ENCODE measurements around the gene ARAP3.

DNA sequence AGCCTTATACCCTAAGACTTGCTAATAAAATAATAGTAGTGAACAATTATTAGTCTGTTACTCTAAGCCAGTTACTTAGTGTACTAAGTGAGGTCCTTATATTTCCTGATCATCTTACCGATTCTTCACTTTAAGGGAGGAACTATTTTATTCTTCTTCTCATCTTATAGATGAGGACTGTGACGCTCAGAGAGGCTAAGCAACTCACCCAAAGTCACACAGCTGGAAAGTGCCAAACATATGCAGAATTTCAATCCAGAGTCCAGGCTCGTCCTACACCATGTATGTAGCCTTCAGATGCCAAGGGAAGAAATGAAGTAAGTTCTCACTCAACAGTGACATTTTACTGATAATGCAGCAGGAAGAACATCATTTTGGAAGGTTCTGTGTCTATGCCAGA, 34.4 kb upstream of the ARAP3 start:
- TF ChIP-seq NCOA2 (IDR thresholded peaks at IDR 0.05; ENCODE audit: partially characterized antibody in 2 of 2), result no peak
- no peak for TF ChIP-seq POLR2A (conservative IDR thresholded peaks at IDR 0.05)
- no peak for TF ChIP-seq SMAD1 (IDR thresholded peaks at IDR 0.05; ENCODE audit: low read depth, low read length, partially characterized antibody)
- TF ChIP-seq LARP7 (IDR thresholded peaks at IDR 0.05), result no peak

All from K562 (cell line).